C1 segment of cervical spinal cord (tissue), 14 donors: ENCODE data around the gene QPRT.
"Not testable (repeated sequence)": the region's sequence is repeated elsewhere in the genome, so short reads cannot be mapped to it uniquely, and the experiment has no call there.

ENCODE experiments used
- DNase-seq, 14 donors: peaks; one replicate each; lab custom pipeline; 2025; lab: John Stamatoyannopoulos, UW

QPRT gene

DNA sequence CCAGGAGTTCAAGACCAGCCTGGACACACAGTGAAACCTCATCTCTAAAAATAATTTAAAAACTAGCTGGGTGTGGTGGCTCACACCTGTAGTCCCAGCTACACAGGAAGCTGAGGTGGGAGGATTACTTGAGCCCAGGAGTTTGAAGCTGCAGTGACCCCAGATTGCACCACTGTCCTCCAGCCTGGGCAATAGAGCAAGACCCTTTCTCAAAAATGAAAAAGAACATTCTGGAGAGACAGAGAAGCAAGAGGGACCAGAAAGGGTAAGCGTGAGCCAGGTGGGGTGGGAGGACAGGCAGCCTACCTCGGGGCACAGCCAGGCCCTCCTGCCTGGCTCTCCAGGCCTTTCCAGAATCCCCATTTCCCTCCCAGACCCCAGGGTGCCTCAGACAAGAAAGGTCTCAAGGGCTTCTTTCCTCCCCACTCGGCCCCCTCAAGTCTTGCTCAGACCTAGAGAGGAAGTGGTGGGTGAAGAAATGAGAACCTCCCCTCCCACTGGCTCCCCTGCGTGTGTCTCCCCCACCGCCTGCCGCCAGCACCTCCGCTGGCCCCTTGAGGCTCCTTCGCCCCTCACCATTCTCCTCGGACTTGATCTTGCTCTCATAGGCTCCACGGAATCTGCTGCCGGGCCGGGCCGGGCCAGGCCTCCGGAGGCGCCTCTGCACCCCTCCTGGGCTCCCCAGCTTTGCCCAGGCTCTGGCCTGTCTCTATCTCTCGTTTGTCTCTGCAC is 66.3 kb downstream of the QPRT start:
- DNase-seq, result peak in 1 of 14 donors; percentile 7

DNA sequence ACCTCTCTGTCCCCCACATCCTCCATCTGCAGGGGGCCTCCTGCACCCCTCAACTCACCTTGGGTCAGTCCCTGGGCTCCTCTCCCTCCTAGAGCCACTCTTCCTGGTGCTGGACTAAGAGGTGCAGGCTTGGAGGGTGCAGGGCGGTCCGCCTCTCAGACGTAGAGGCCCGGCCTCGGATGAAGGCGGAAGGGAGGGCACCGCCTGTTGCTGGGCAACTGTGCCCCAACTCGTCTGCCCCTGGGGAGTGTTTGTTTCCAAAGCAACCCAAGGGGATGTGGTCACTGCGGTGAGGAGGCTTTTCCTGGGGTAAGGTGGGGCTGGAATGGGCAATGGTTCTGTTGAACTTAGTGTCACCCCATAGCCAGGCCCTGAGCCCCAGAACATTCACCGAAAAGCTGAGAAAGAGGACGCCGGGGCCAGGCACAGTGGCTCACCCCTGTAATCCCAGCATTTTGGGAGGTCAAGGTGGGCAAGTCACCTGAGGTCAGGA is 66.9 kb downstream of the QPRT start, which contains the start of gene C16orf54:
TSS of gene C16orf54 (minus strand) at position 138 of the 493 bp plus-strand sequence. CDS start 1,039 bp downstream, outside the sequence.
- DNase-seq, result peak in 8 of 14 donors; percentile 5 to 38 (median 27)

- not testable (repeated sequence) for DNase-seq
Observed at GRCh38 chr16:29746518-29746917, 67.5 kb downstream of the QPRT start.
